T-cell (primary cell): ENCODE data around the gene CAMK4. TPM values are rescaled to one million over a fixed set of nuclear protein-coding genes. Genes with fewer than 3 reads are reported as not detected.
A peak's percentile ranks its signal among the peaks of the same experiment; 100 is the strongest.

Source experiments
- ATAC-seq, 4 experiments: fragments of 200-7000 bp in 3 of 4; fragments of 150-1000 bp in 1 of 4; cut with Tn5 transposase; replicated peaks in 1 of 4; 1 replicate in 3 of 4; 2 replicates in 1 of 4; pipeline ENCODE4 v1.10.0; 2021; ENCODE audit warnings: moderate library complexity in 3 of 4, mild to moderate bottlenecking in 2 of 4, moderate number of reproducible peaks in 1 of 4
- CTCF ChIA-PET, 2 donors: fragments of 300-600 bp; sonication (Branson Sonifier 250); formaldehyde crosslinking; loops; one replicate each; lab custom pipeline; 2022; ENCODE audit warnings: antibody characterized with exemption in 2 of 2; lab: Charles Lee
- POLR2A ChIA-PET, 2 donors: fragments of 300-600 bp; sonication (Branson Sonifier 250); formaldehyde crosslinking; loops; one replicate each; lab custom pipeline; 2022; ENCODE audit warnings: antibody characterized with exemption in 2 of 2; lab: Charles Lee
- DNase-seq, 35 experiments: peaks; one replicate each; pipeline versions ENCODE4 v3.0.0 to v3.0.0-alpha.2; 2013 to 2023
- H3K27ac ChIP-seq: one replicate; pipeline ENCODE4 v1.5.1; 2013; ENCODE audit warnings: low read length
- H3K27me3 ChIP-seq, 2 experiments: replicated peaks in 1 of 2; 1 replicate in 1 of 2; 2 replicates in 1 of 2; pipeline versions ENCODE4 v1.6.1 to v1.7.0; 2013; ENCODE audit warnings: low read length in 1 of 2, mixed read lengths in 1 of 2; ENCODE audit not compliant: control insufficient read depth in 2 of 2, insufficient read depth in 2 of 2; ENCODE audit errors: extremely low read depth in 1 of 2
- H3K36me3 ChIP-seq, 2 donors: 1 replicate in 1 of 2; 2 replicates in 1 of 2; pipeline versions ENCODE4 v1.6.1 to v1.7.0; 2013; ENCODE audit warnings: low read length in 1 of 2; ENCODE audit not compliant: control insufficient read depth in 2 of 2, insufficient read depth in 1 of 2; ENCODE audit errors: extremely low read depth in 1 of 2
- H3K4me1 ChIP-seq, 2 experiments: 1 replicate in 1 of 2; 2 replicates in 1 of 2; pipeline versions ENCODE4 v1.6.1 to v1.7.0; 2013; ENCODE audit warnings: low read length in 2 of 2, mixed read lengths in 1 of 2; ENCODE audit not compliant: insufficient read depth in 2 of 2, control insufficient read depth in 1 of 2; ENCODE audit errors: extremely low read depth in 1 of 2
- H3K4me3 ChIP-seq, 2 donors: 1 replicate in 1 of 2; 2 replicates in 1 of 2; pipeline versions ENCODE4 v1.5.1 to v1.7.0; 2013; ENCODE audit warnings: mild to moderate bottlenecking in 2 of 2, low read length in 1 of 2, moderate library complexity in 1 of 2; ENCODE audit not compliant: control insufficient read depth in 1 of 2; ENCODE audit errors: extremely low read depth in 1 of 2
- H3K9me3 ChIP-seq: 2 replicates; pipeline ENCODE4 v1.7.0; 2013
- H3K27ac Mint-ChIP-seq, 2 donors: one replicate each; pipeline ENCODE4 v1.8.0; 2020 to 2021; ENCODE audit warnings: mild to moderate bottlenecking in 2 of 2, mixed read lengths in 2 of 2
- H3K27me3 Mint-ChIP-seq, 2 donors: one replicate each; pipeline ENCODE4 v1.8.0; 2021 to 2022; ENCODE audit warnings: mixed read lengths in 2 of 2
- H3K36me3 Mint-ChIP-seq: one replicate; pipeline ENCODE4 v1.8.0; 2021; ENCODE audit warnings: mixed read lengths
- H3K4me1 Mint-ChIP-seq, 3 donors: one replicate each; pipeline ENCODE4 v1.8.0; 2020 to 2022; ENCODE audit warnings: mixed read lengths in 3 of 3, mild to moderate bottlenecking in 1 of 3
- H3K4me3 Mint-ChIP-seq, 3 donors: one replicate each; pipeline ENCODE4 v1.8.0; 2020 to 2022; ENCODE audit warnings: mild to moderate bottlenecking in 3 of 3, mixed read lengths in 3 of 3, moderate library complexity in 3 of 3
- H3K9me3 Mint-ChIP-seq, 3 donors: one replicate each; pipeline ENCODE4 v1.8.0; 2020 to 2022; ENCODE audit warnings: mixed read lengths in 3 of 3
- WGBS: methylation state at CpG from one replicate; pipeline ENCODE4 v1.1.5; 2013; ENCODE audit warnings: missing lambda C conversion rate; ENCODE audit not compliant: insufficient coverage; 5-methylcytosine and 5-hydroxymethylcytosine counted together
- total RNA-seq, 35 experiments: library from RNA in 6 of 35; stranded (reverse) in 6 of 35; fragments of 120-200 nt in 1 of 35; gene quantifications; one replicate each; pipeline versions ENCODE4 v1.2.1 to v1.2.4 and lab custom pipeline; 2013 to 2026

CAMK4 gene
- total RNA-seq, 5 donors from 2014 or later (not counting 1 experiment from before 2014, with no cell fraction given), result 120 to 274 (median 243) TPM

- no peak for ATAC-seq
- Histone ChIP-seq H3K9me3 (no peaks in the 10 kb centered on the region), H3K4me3 (no peak overlapping the region), H3K27ac (no peak overlapping the region), H3K36me3 (peaks cover 0 to 3% of the 10 kb centered on the region in 2 donors), H3K27me3 (no peaks in the 10 kb centered on the region), H3K4me1 (peaks cover 25 to 73% of the 10 kb centered on the region in 2 experiments)
- no peak for DNase-seq
- Mint-ChIP-seq H3K27ac (peak overlapping the region; percentile 68 to 71), H3K9me3 (no peaks in the 10 kb centered on the region), H3K27me3 (no peaks in the 10 kb centered on the region), H3K36me3 (peaks cover 35% of the 10 kb centered on the region), H3K4me3 (peak overlapping the region in 2 of 3 donors; percentile 11 to 64), H3K4me1 (peaks cover 84 to 89% (median 89%) of the 10 kb centered on the region in 3 donors)
- CTCF ChIA-PET, result no interaction called here
- no CpG with 5 or more reads among the region's 1 CpG for WGBS
- POLR2A ChIA-PET, result interaction anchor here (0.7 to 1.7 kb wide), 2 partner anchors 11 to 20 kb away, joined by 3 to 5 read pairs; no protein-coding TSS in a partner anchor
These were observed 19.1 kb downstream of the CAMK4 start for GRCh38 chr5:111243318-111243717.

DNA sequence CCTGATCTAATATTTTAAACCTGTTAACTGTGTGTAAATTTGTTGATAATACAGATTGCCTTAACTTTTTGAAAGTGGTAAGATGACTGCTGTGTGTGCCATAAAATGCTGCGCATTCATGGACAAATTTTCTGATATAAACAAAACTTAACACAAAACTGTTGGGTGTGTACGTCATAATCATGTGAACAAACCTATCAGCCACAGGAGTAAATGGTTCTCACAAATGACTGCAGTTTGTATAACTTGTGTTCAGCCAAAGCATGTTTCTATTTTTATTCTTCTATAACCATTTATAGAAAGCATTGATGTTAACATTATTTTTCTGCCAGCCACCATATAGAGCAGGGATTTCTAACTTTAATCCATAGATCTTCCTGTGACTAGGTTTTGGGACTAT is 21.5 kb downstream of the CAMK4 start:
- no peak overlapping the region for H3K27ac ChIP-seq
- peaks cover 77 to 84% (median 83%) of the 10 kb centered on the region in 3 donors for H3K4me1 Mint-ChIP-seq
- ChIA-PET POLR2A (interaction anchor here in 1 of 2 donors (0.8 kb wide), 1 partner anchor 9 kb away, joined by 4 read pairs; no protein-coding TSS in a partner anchor), CTCF (interaction anchor here (0.6 to 2.8 kb wide), 9 partner anchors 8 to 34 kb away, joined by 3 to 14 read pairs (median 4); no protein-coding TSS in a partner anchor)
- H3K36me3 Mint-ChIP-seq, result peaks cover 39% of the 10 kb centered on the region
- ATAC-seq, result no peak
- H3K4me1 ChIP-seq, result peaks cover 19 to 74% of the 10 kb centered on the region in 2 experiments
- WGBS, result no CpG with 5 or more reads among the region's 2 CpGs
- DNase-seq, result no peak
- no peaks in the 10 kb centered on the region for H3K27me3 ChIP-seq
- H3K36me3 ChIP-seq, result peaks cover 0 to 3% of the 10 kb centered on the region in 2 donors
- no peaks in the 10 kb centered on the region for H3K9me3 Mint-ChIP-seq
- peak overlapping the region; percentile 12 to 64 for H3K27ac Mint-ChIP-seq
- peak overlapping the region in 2 of 3 donors; percentile 21 to 46 for H3K4me3 Mint-ChIP-seq
- no peaks in the 10 kb centered on the region for H3K9me3 ChIP-seq
- no peaks in the 10 kb centered on the region for H3K27me3 Mint-ChIP-seq
- no peak overlapping the region for H3K4me3 ChIP-seq

GRCh38 chr5:111246459-111246858 is 22.3 kb downstream of the CAMK4 start:
- H3K9me3 ChIP-seq, result no peaks in the 10 kb centered on the region
- peaks cover 21 to 75% of the 10 kb centered on the region in 2 experiments for H3K4me1 ChIP-seq
- H3K27ac Mint-ChIP-seq, result peak overlapping the region; percentile 53 to 64
- no peaks in the 10 kb centered on the region for H3K9me3 Mint-ChIP-seq
- H3K4me3 ChIP-seq, result no peak overlapping the region
- no CpG with 5 or more reads among the region's 1 CpG for WGBS
- no peaks in the 10 kb centered on the region for H3K27me3 ChIP-seq
- POLR2A ChIA-PET, result interaction anchor here (0.5 to 1.5 kb wide), 9 partner anchors 8 to 1173 kb away, joined by 3 to 7 read pairs (median 4); partner anchors contain the start of gene CAMK4 (in 2 of the 2)
- peaks cover 81 to 85% (median 84%) of the 10 kb centered on the region in 3 donors for H3K4me1 Mint-ChIP-seq
- no peaks in the 10 kb centered on the region for H3K27me3 Mint-ChIP-seq
- DNase-seq (no peak), ATAC-seq (no peak)
- no peak overlapping the region for H3K27ac ChIP-seq
- CTCF ChIA-PET, result interaction anchor here (0.6 to 2.8 kb wide), 11 partner anchors 7 to 88 kb away, joined by 3 to 14 read pairs (median 4); no protein-coding TSS in a partner anchor
- peaks cover 0 to 3% of the 10 kb centered on the region in 2 donors for H3K36me3 ChIP-seq
- peaks cover 40% of the 10 kb centered on the region for H3K36me3 Mint-ChIP-seq
- H3K4me3 Mint-ChIP-seq, result peak overlapping the region; percentile 3 to 46 (median 21)

DNA sequence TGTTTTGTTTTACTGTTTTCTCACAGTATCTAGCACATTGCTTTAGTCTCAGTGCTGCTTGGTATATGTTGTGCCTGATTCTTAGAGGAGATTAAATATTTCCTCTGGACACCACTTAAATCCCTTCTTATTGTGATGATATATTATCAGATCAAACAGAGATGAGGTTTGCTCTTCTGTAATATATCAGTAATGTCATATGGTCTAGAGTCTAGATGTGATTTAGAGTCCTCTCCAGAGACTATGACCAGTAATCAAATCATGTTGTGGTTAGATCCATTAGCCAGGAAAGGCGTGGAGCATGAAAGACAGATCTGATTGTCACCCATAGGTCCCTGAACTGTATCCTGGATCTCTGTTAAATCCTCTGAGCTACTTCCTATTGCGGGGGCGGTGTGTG is 24.4 kb downstream of the CAMK4 start:
- peak overlapping the region in 1 of 3 donors; percentile 56 for H3K4me3 Mint-ChIP-seq
- POLR2A ChIA-PET, result no interaction called here

DNA sequence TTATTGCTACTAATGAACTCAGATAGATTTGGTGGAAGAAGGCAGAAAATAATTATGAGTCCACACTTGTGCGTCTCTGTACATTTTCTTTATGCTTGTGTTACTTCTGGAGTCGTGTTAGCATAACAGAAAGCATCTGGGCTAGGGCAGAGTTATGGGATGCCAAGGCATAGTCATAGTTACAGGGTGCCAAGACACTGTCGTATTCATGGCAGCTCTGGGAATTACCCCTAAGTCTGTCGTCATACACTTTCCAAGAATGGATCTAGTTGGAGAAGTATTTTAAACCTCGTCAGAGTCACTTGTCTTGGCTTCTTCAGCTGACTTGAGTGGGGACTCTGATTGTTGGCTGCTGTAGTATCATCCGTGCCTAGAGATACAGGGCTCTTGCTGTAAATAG is 27.7 kb downstream of the CAMK4 start:
- POLR2A ChIA-PET, result interaction anchor here in 1 of 2 donors (0.9 kb wide), 1 partner anchor 13 kb away, joined by 3 read pairs; no protein-coding TSS in a partner anchor
- H3K27ac Mint-ChIP-seq, result peak overlapping the region; percentile 74 to 80
- peaks cover 84 to 86% (median 85%) of the 10 kb centered on the region in 3 donors for H3K4me1 Mint-ChIP-seq
- ATAC-seq, result no peak
- Histone ChIP-seq H3K36me3 (no peaks in the 10 kb centered on the region), H3K27me3 (no peaks in the 10 kb centered on the region), H3K9me3 (no peaks in the 10 kb centered on the region), H3K4me1 (peaks cover 27 to 81% of the 10 kb centered on the region in 2 experiments), H3K27ac (peak overlapping the region; percentile 69), H3K4me3 (no peak overlapping the region)
- CTCF ChIA-PET, result interaction anchor here (0.6 kb wide), 2 partner anchors 10 to 144 kb away, joined by 3 read pairs; no protein-coding TSS in a partner anchor
- peaks cover 0 to 2% (median 0%) of the 10 kb centered on the region in 3 donors for H3K9me3 Mint-ChIP-seq
- no peaks in the 10 kb centered on the region for H3K27me3 Mint-ChIP-seq
- 79% methylated on average over 5 of the region's 6 CpGs for WGBS
- H3K4me3 Mint-ChIP-seq, result peak overlapping the region; percentile 3 to 52 (median 6)
- DNase-seq, result no peak
- peaks cover 28% of the 10 kb centered on the region for H3K36me3 Mint-ChIP-seq

More for the DNA sequence above, 24.4 kb downstream of the CAMK4 start:
- Histone ChIP-seq H3K9me3 (no peaks in the 10 kb centered on the region), H3K4me3 (no peak overlapping the region), H3K27me3 (no peaks in the 10 kb centered on the region), H3K4me1 (peaks cover 15 to 79% of the 10 kb centered on the region in 2 experiments), H3K27ac (no peak overlapping the region), H3K36me3 (no peaks in the 10 kb centered on the region)
- no peaks in the 10 kb centered on the region for H3K27me3 Mint-ChIP-seq
- no peak for ATAC-seq
- H3K36me3 Mint-ChIP-seq, result peaks cover 33% of the 10 kb centered on the region
- H3K27ac Mint-ChIP-seq, result peak overlapping the region; percentile 25
- peaks cover 80 to 85% (median 84%) of the 10 kb centered on the region in 3 donors for H3K4me1 Mint-ChIP-seq
- H3K9me3 Mint-ChIP-seq, result no peaks in the 10 kb centered on the region
- WGBS, result no CpG with 5 or more reads among the region's 3 CpGs
- no peak for DNase-seq
- CTCF ChIA-PET, result interaction anchor here in 1 of 2 donors (0.5 to 1.4 kb wide), 2 partner anchors 25 to 263 kb away, joined by 3 read pairs; no protein-coding TSS in a partner anchor

GRCh38 chr5:111252799-111253545 is 28.8 kb downstream of the CAMK4 start:
- DNase-seq, result peak in 1 of 35 experiments; percentile 33

More at GRCh38 chr5:111252799-111253545, 28.8 kb downstream of the CAMK4 start:
- peak overlapping the region; percentile 52 to 60 (median 53) for H3K4me3 Mint-ChIP-seq
- no peaks in the 10 kb centered on the region for H3K27me3 ChIP-seq
- H3K9me3 ChIP-seq, result no peaks in the 10 kb centered on the region
- H3K27ac ChIP-seq, result peak overlapping the region; percentile 69
- ChIA-PET POLR2A (interaction anchor here (0.7 to 1.5 kb wide), 8 partner anchors 13 to 32 kb away, joined by 3 to 6 read pairs (median 3); no protein-coding TSS in a partner anchor), CTCF (interaction anchor here (1.2 to 4.5 kb wide), 6 partner anchors 8 to 29 kb away, joined by 4 to 17 read pairs (median 4); partner anchors contain the start of gene CAMK4 (in 2 of the 2))
- H3K4me3 ChIP-seq, result peak overlapping the region in 1 of 2 donors; percentile 23
- H3K4me1 Mint-ChIP-seq, result peaks cover 82 to 89% (median 86%) of the 10 kb centered on the region in 3 donors
- H3K4me1 ChIP-seq, result peaks cover 27 to 74% of the 10 kb centered on the region in 2 experiments
- WGBS, result 39% methylated on average over 3 of the region's 5 CpGs
- peak overlapping the region; percentile 74 to 80 for H3K27ac Mint-ChIP-seq
- H3K9me3 Mint-ChIP-seq, result peaks cover 0 to 4% (median 0%) of the 10 kb centered on the region in 3 donors
- peak; percentile 28 to 39 (median 35) for ATAC-seq
- no peaks in the 10 kb centered on the region for H3K27me3 Mint-ChIP-seq
- H3K36me3 Mint-ChIP-seq, result peaks cover 39% of the 10 kb centered on the region
- H3K36me3 ChIP-seq, result no peaks in the 10 kb centered on the region
